ENCODE results near the gene TTLL1. TPM values are rescaled to one million over a fixed set of nuclear protein-coding genes. Genes with fewer than 3 reads are reported as not detected.

The TTLL1 gene
- total and polyA plus RNA-seq, 9 of the 15 experiments (the other 6 are each of a cell fraction or from before 2014, with no cell fraction given) = 0.06 to 0.85 (median 0.17) TPM

- Histone ChIP-seq H3K9me3 (replicated peaks; ENCODE audit: control insufficient read depth, insufficient read depth, low read depth, low read length) (no peaks in the 10 kb centered on the region), H3K79me2 (ENCODE audit: control insufficient read depth, insufficient read depth, low read length) (no peaks in the 10 kb centered on the region), H2AFZ (ENCODE audit: low read depth, low read length) (no peak overlapping the region), H3K4me2 (ENCODE audit: insufficient read depth, low read length) (no peak overlapping the region), H4K20me1 (replicated peaks; ENCODE audit: control insufficient read depth, insufficient read depth, low read length) (no peaks in the 10 kb centered on the region), H3K4me3 (no peak overlapping the region), H3K36me3 (ENCODE audit: control insufficient read depth, insufficient read depth, low read length) (no peaks in the 10 kb centered on the region), H3K9ac (ENCODE audit: insufficient read depth in 1 of 2, low read depth in 2 of 2, low read length in 2 of 2) (no peak overlapping the region), H3K27ac (ENCODE audit: extremely low read depth, low read depth, low read length) (no peak overlapping the region), H3K9me1 (ENCODE audit: control insufficient read depth, insufficient read depth, low read length) (no peaks in the 10 kb centered on the region), H3K4me1 (replicated peaks in 1 of 2; ENCODE audit: control insufficient read depth in 2 of 2, insufficient read depth in 2 of 2, low read length in 2 of 2) (peaks cover 0 to 6% of the 10 kb centered on the region in 2 experiments; a peak in 3 of 5 replicates), H3K27me3 (ENCODE audit: control insufficient read depth in 2 of 2, insufficient read depth in 2 of 2, low read length in 2 of 2) (peaks cover 0 to 15% of the 10 kb centered on the region in 2 experiments; a peak in 2 of 5 replicates)
- TF ChIP-seq ZNF146 (CRISPR knock-in tag; IDR thresholded peaks at IDR 0.05; ENCODE audit: unreplicated experiment) (no peak), DIDO1 (tag; IDR thresholded peaks at IDR 0.05; ENCODE audit: low read depth) (no peak), ZNF79 (CRISPR knock-in tag; IDR thresholded peaks at IDR 0.05; ENCODE audit: low read depth) (no peak), PHB (CRISPR knock-in tag; IDR thresholded peaks at IDR 0.05) (no peak), TCF3 (CRISPR knock-in tag; IDR thresholded peaks at IDR 0.05) (no peak), PHF21A (IDR thresholded peaks at IDR 0.05; ENCODE audit: borderline replicate concordance, low read depth) (no peak), CHD7 (IDR thresholded peaks at IDR 0.05; ENCODE audit: low read depth, low read length) (no peak), KAT7 (CRISPR knock-in tag; IDR thresholded peaks at IDR 0.05; ENCODE audit: borderline replicate concordance) (no peak), TBL1XR1 (IDR thresholded peaks at IDR 0.05; ENCODE audit: low read length in 2 of 2) (no peak), MIER1 (IDR thresholded peaks at IDR 0.05; ENCODE audit: low read depth) (no peak), SIX5 (IDR thresholded peaks at IDR 0.05; ENCODE audit: borderline replicate concordance in 1 of 2, insufficient read depth in 1 of 2, low read depth in 1 of 2, low read length in 2 of 2) (no peak), TAF9B (IDR thresholded peaks at IDR 0.05; ENCODE audit: partially characterized antibody) (no peak)
- CTCF ChIA-PET (ENCODE audit: low intra/inter-chr PET ratio) = no interaction called here
- no peak for FAIRE-seq
- no peak for ATAC-seq
- intact Hi-C loops (cut with micrococcal nuclease) = no loop called here
- POLR2A ChIA-PET = no interaction called here
- DNase-seq (ENCODE audit: extremely low read depth in 1 of 4, low spot score in 3 of 4) = no peak
- in situ Hi-C loops (cut with MboI) = no loop called here
- WGBS (ENCODE audit: insufficient coverage, low coverage, missing lambda C conversion rate) = 29% methylated on average over 2 of the region's 7 CpGs
- BruUV-seq (replicated peaks) = no TSS peak
Observed at GRCh38 chr22:43066134-43066533, 23.1 kb downstream of the TTLL1 start.

All from K562 (cell line).